HEK293 (cell line): ENCODE measurements around the gene TNNC2.

Source experiments
- CTCF ChIA-PET: fragments of 350-600 bp; formaldehyde crosslinking; extraction: SDS; loops from one replicate; lab custom pipeline; 2021; ENCODE audit warnings: antibody characterized with exemption; lab: Yijun Ruan, JAX
- POLR2A ChIA-PET: fragments of 300-600 bp; formaldehyde crosslinking; extraction: SDS; loops from one replicate; lab custom pipeline; 2020; ENCODE audit warnings: antibody characterized with exemption, inconsistent platforms; lab: Yijun Ruan, JAX
- H3K27ac ChIP-seq: fragments of 200-500 bp; sonication (Bioruptor generic); 2 replicates; pipeline ENCODE4 v1.5.1; 2014; ENCODE audit warnings: low read depth, low read length, control low read depth, inconsistent platforms; ENCODE audit errors: extremely low read depth
- H3K36me3 ChIP-seq, 2 experiments: fragments of 200-500 bp in 1 of 2; sonication (Bioruptor generic) in 1 of 2; 1 replicate in 1 of 2; 2 replicates in 1 of 2; pipeline ENCODE4 v1.5.1; 2014 to 2017; ENCODE audit warnings: inconsistent platforms in 2 of 2, low read length in 2 of 2; ENCODE audit not compliant: control insufficient read depth in 2 of 2, insufficient read depth in 1 of 2
- H3K4me1 ChIP-seq: fragments of 200-500 bp; sonication (Bioruptor generic); 2 replicates; pipeline ENCODE4 v1.5.1; 2014; ENCODE audit warnings: mild to moderate bottlenecking, low read length, inconsistent platforms; ENCODE audit not compliant: control insufficient read depth, insufficient read depth
- H3K4me3 ChIP-seq: 2 replicates; pipeline ENCODE4 v1.5.1; 2011; ENCODE audit warnings: low read depth, mild to moderate bottlenecking, control low read depth, low read length, moderate library complexity
- H3K9me3 ChIP-seq: fragments of 200-500 bp; sonication (Bioruptor generic); 2 replicates; pipeline ENCODE4 v1.5.1; 2014; ENCODE audit warnings: low read depth, low read length, inconsistent platforms; ENCODE audit not compliant: control insufficient read depth, insufficient read depth
- KLF1 ChIP-seq: fragments of 450-650 bp; formaldehyde crosslinking; IDR thresholded peaks from 2 replicates; pipeline ENCODE4 v1.5.1; 2016; ENCODE audit warnings: missing biosample characterization, missing genetic modification characterization
- MZF1 ChIP-seq: fragments of 450-650 bp; formaldehyde crosslinking; IDR thresholded peaks from 2 replicates; pipeline ENCODE4 v1.5.1; 2017; ENCODE audit warnings: missing biosample characterization, missing genetic modification characterization, borderline replicate concordance
- SCRT2 ChIP-seq: fragments of 450-650 bp; formaldehyde crosslinking; IDR thresholded peaks from 2 replicates; pipeline ENCODE4 v1.5.1; 2016; ENCODE audit warnings: missing biosample characterization, missing genetic modification characterization
- SP7 ChIP-seq: fragments of 450-650 bp; formaldehyde crosslinking; IDR thresholded peaks from 2 replicates; pipeline ENCODE4 v1.5.1; 2016; ENCODE audit warnings: missing biosample characterization, missing genetic modification characterization
- ZBTB1 ChIP-seq: fragments of 450-650 bp; formaldehyde crosslinking; IDR thresholded peaks from 2 replicates; pipeline ENCODE4 v1.5.1; 2016; ENCODE audit warnings: missing biosample characterization, missing genetic modification characterization
- ZBTB20 ChIP-seq: fragments of 450-650 bp; formaldehyde crosslinking; IDR thresholded peaks from 2 replicates; pipeline ENCODE4 v1.5.1; 2016; ENCODE audit warnings: missing biosample characterization, missing genetic modification characterization
- ZBTB48 ChIP-seq: fragments of 450-650 bp; formaldehyde crosslinking; IDR thresholded peaks from 2 replicates; pipeline ENCODE4 v1.5.1; 2016; ENCODE audit warnings: missing biosample characterization, missing genetic modification characterization
- ZFP37 ChIP-seq: fragments of 450-650 bp; formaldehyde crosslinking; IDR thresholded peaks from 2 replicates; pipeline ENCODE4 v1.5.1; 2016; ENCODE audit warnings: missing biosample characterization, missing genetic modification characterization
- ZNF10 ChIP-seq: fragments of 450-650 bp; formaldehyde crosslinking; IDR thresholded peaks from 2 replicates; pipeline ENCODE4 v1.5.1; 2017; ENCODE audit warnings: missing biosample characterization, missing genetic modification characterization
- ZNF214 ChIP-seq: fragments of 450-650 bp; formaldehyde crosslinking; IDR thresholded peaks from 2 replicates; pipeline ENCODE4 v1.5.1; 2017; ENCODE audit warnings: missing biosample characterization, mild to moderate bottlenecking, missing genetic modification characterization, borderline replicate concordance
- ZNF248 ChIP-seq: fragments of 450-650 bp; formaldehyde crosslinking; IDR thresholded peaks from 2 replicates; pipeline ENCODE4 v1.5.1; 2017; ENCODE audit warnings: missing biosample characterization, missing genetic modification characterization
- ZNF266 ChIP-seq: fragments of 450-650 bp; formaldehyde crosslinking; IDR thresholded peaks from 2 replicates; pipeline ENCODE4 v1.5.1; 2016; ENCODE audit warnings: missing biosample characterization, missing genetic modification characterization, low read depth
- ZNF324 ChIP-seq: fragments of 450-650 bp; formaldehyde crosslinking; IDR thresholded peaks from 2 replicates; pipeline ENCODE4 v1.5.1; 2016; ENCODE audit warnings: missing biosample characterization, missing genetic modification characterization
- ZNF394 ChIP-seq: fragments of 450-650 bp; formaldehyde crosslinking; IDR thresholded peaks from 2 replicates; pipeline ENCODE4 v1.5.1; 2016; ENCODE audit warnings: missing biosample characterization, missing genetic modification characterization, mild to moderate bottlenecking, moderate library complexity, borderline replicate concordance
- ZNF529 ChIP-seq: fragments of 450-650 bp; formaldehyde crosslinking; IDR thresholded peaks from 2 replicates; pipeline ENCODE4 v1.5.1; 2017; ENCODE audit warnings: missing genetic modification characterization, missing biosample characterization; ENCODE audit not compliant: insufficient replicate concordance
- ZNF596 ChIP-seq: fragments of 450-650 bp; IDR thresholded peaks from 2 replicates; pipeline ENCODE4 v1.5.0; 2018; ENCODE audit warnings: missing biosample characterization, mild to moderate bottlenecking, missing genetic modification characterization, moderate library complexity
- ZNF621 ChIP-seq: fragments of 450-650 bp; formaldehyde crosslinking; IDR thresholded peaks from 2 replicates; pipeline ENCODE4 v1.5.1; 2017; ENCODE audit warnings: missing biosample characterization, missing genetic modification characterization
- ZNF660 ChIP-seq: fragments of 450-650 bp; IDR thresholded peaks from 2 replicates; pipeline ENCODE4 v1.5.1; 2018; ENCODE audit warnings: missing biosample characterization, mild to moderate bottlenecking, missing genetic modification characterization
- ZNF707 ChIP-seq: fragments of 450-650 bp; formaldehyde crosslinking; IDR thresholded peaks from 2 replicates; pipeline ENCODE4 v1.5.1; 2016; ENCODE audit warnings: missing biosample characterization, missing genetic modification characterization
- TF ChIP-seq, protein P1 (sequence below): fragments of 450-650 bp; formaldehyde crosslinking; IDR thresholded peaks from 2 replicates; pipeline ENCODE4 v1.5.1; 2017; ENCODE audit warnings: missing biosample characterization, missing genetic modification characterization
- TF ChIP-seq, protein P2 (sequence below): fragments of 450-650 bp; formaldehyde crosslinking; IDR thresholded peaks from 2 replicates; pipeline ENCODE4 v1.5.1; 2016; ENCODE audit warnings: missing biosample characterization, missing genetic modification characterization, borderline replicate concordance
- TF ChIP-seq, protein P3 (sequence below): fragments of 450-650 bp; formaldehyde crosslinking; IDR thresholded peaks from 2 replicates; pipeline ENCODE4 v1.5.1; 2016; ENCODE audit warnings: missing biosample characterization, missing genetic modification characterization

Gene TNNC2

DNA sequence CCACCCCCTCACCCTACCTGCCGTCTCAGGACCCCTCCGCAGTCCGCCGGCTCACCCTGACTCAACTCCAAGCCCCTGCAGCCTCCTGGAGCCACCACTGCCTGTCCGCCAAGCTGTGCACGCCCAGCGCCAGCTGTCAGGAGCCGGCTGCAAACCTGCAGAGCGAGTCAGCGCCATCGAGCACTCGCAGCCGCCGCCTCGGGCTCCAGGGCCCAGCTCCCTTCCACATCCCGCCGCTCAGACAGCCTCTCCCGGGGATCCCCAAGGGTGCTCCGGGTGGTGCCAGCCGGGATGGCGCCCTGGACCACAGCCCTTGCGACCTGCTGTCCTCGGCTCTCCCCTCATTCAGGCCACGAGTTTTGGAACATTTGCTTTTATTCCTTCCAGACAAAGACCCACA is 4.3 kb downstream of the TNNC2 start:
- CTCF ChIA-PET, result interaction anchor here (0.6 kb wide), 1 partner anchor 22 kb away, joined by 4 read pairs; no protein-coding TSS in a partner anchor
- no peak overlapping the region for H3K27ac ChIP-seq
- no peak overlapping the region for H3K4me3 ChIP-seq
- peaks cover 0 to 3% of the 10 kb centered on the region in 2 experiments; a peak in 1 of 3 replicates for H3K36me3 ChIP-seq
- H3K9me3 ChIP-seq, result no peaks in the 10 kb centered on the region
- TF ChIP-seq, protein P1, sequence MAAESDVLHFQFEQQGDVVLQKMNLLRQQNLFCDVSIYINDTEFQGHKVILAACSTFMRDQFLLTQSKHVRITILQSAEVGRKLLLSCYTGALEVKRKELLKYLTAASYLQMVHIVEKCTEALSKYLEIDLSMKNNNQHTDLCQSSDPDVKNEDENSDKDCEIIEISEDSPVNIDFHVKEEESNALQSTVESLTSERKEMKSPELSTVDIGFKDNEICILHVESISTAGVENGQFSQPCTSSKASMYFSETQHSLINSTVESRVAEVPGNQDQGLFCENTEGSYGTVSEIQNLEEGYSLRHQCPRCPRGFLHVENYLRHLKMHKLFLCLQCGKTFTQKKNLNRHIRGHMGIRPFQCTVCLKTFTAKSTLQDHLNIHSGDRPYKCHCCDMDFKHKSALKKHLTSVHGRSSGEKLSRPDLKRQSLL, result peak; percentile 20; the same call in 1 of the 2 replicates
- TF ChIP-seq, protein P2, sequence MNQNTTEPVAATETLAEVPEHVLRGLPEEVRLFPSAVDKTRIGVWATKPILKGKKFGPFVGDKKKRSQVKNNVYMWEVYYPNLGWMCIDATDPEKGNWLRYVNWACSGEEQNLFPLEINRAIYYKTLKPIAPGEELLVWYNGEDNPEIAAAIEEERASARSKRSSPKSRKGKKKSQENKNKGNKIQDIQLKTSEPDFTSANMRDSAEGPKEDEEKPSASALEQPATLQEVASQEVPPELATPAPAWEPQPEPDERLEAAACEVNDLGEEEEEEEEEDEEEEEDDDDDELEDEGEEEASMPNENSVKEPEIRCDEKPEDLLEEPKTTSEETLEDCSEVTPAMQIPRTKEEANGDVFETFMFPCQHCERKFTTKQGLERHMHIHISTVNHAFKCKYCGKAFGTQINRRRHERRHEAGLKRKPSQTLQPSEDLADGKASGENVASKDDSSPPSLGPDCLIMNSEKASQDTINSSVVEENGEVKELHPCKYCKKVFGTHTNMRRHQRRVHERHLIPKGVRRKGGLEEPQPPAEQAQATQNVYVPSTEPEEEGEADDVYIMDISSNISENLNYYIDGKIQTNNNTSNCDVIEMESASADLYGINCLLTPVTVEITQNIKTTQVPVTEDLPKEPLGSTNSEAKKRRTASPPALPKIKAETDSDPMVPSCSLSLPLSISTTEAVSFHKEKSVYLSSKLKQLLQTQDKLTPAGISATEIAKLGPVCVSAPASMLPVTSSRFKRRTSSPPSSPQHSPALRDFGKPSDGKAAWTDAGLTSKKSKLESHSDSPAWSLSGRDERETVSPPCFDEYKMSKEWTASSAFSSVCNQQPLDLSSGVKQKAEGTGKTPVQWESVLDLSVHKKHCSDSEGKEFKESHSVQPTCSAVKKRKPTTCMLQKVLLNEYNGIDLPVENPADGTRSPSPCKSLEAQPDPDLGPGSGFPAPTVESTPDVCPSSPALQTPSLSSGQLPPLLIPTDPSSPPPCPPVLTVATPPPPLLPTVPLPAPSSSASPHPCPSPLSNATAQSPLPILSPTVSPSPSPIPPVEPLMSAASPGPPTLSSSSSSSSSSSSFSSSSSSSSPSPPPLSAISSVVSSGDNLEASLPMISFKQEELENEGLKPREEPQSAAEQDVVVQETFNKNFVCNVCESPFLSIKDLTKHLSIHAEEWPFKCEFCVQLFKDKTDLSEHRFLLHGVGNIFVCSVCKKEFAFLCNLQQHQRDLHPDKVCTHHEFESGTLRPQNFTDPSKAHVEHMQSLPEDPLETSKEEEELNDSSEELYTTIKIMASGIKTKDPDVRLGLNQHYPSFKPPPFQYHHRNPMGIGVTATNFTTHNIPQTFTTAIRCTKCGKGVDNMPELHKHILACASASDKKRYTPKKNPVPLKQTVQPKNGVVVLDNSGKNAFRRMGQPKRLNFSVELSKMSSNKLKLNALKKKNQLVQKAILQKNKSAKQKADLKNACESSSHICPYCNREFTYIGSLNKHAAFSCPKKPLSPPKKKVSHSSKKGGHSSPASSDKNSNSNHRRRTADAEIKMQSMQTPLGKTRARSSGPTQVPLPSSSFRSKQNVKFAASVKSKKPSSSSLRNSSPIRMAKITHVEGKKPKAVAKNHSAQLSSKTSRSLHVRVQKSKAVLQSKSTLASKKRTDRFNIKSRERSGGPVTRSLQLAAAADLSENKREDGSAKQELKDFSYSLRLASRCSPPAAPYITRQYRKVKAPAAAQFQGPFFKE, result no peak
- TF ChIP-seq, protein P3, sequence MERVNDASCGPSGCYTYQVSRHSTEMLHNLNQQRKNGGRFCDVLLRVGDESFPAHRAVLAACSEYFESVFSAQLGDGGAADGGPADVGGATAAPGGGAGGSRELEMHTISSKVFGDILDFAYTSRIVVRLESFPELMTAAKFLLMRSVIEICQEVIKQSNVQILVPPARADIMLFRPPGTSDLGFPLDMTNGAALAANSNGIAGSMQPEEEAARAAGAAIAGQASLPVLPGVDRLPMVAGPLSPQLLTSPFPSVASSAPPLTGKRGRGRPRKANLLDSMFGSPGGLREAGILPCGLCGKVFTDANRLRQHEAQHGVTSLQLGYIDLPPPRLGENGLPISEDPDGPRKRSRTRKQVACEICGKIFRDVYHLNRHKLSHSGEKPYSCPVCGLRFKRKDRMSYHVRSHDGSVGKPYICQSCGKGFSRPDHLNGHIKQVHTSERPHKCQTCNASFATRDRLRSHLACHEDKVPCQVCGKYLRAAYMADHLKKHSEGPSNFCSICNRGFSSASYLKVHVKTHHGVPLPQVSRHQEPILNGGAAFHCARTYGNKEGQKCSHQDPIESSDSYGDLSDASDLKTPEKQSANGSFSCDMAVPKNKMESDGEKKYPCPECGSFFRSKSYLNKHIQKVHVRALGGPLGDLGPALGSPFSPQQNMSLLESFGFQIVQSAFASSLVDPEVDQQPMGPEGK, result no peak
- TF ChIP-seq ZNF529 (tag by site-specific recombination) (no peak), KLF1 (tag by site-specific recombination) (0 out of 2 replicates have a peak, but pooled peaks have one; percentile 15)
- no peaks in the 10 kb centered on the region; the same call in 1 of the 2 replicates for H3K4me1 ChIP-seq
- POLR2A ChIA-PET, result interaction anchor here (0.5 to 0.6 kb wide), 2 partner anchors 61 to 112 kb away, joined by 5 to 7 read pairs; no protein-coding TSS in a partner anchor

DNA sequence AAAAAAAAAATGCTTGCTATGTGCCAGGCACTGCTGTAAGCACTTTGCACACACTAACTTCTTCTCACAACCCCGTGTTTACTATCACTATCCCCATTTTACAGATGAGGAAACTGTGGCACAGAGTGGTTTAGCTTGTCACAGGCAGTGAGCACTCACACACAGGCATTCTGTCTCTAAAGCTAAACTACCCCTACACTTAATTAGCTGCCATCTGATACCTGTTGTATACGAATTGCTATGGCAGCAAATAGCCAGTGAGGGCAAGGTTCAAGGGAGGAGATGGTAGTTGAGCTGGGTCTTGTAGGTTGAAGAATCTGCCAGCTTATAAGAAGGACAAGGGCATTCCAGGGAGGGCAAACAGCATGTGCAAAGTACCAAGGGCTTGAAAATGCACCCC is 5.2 kb downstream of the TNNC2 start:
- CTCF ChIA-PET, result no interaction called here
- POLR2A ChIA-PET, result interaction anchor here (0.8 kb wide), 1 partner anchor 9 kb away, joined by 3 read pairs; the partner anchor contains the start of gene UBE2C
- no peak overlapping the region for H3K27ac ChIP-seq

DNA sequence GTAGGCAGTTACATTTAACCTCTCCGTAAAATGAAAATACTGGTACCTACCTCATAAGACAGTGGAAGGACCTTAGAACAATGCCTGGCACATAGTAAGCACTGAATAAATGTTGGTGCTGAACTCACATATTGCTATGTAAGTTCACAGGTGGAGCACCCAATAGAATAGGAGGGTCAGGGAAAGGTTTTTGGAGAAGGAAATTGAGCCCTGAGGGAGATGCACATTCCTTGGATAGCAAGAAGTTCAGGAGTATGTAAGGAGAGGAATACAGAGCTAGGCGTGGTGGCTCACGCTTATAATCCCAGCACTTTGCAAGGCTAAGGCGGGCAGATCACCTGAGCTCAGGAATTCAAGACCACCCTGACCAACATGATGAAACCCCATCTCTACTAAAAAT is 7.6 kb downstream of the TNNC2 start:
- ChIA-PET CTCF (interaction anchor here (0.5 kb wide), 1 partner anchor 1209 kb away, joined by 3 read pairs; no protein-coding TSS in a partner anchor), POLR2A (interaction anchor here (0.6 to 0.7 kb wide), 2 partner anchors 14 to 155 kb away, joined by 3 to 4 read pairs; partner anchors contain the start of gene SNX21)
- H3K27ac ChIP-seq, result no peak overlapping the region
- H3K9me3 ChIP-seq, result no peaks in the 10 kb centered on the region
- H3K4me1 ChIP-seq, result peaks cover 7% of the 10 kb centered on the region; the same call in 1 of the 2 replicates
- peaks cover 0 to 34% of the 10 kb centered on the region in 2 experiments; a peak in 2 of 3 replicates for H3K36me3 ChIP-seq
- H3K4me3 ChIP-seq, result no peak overlapping the region
- TF ChIP-seq ZNF266 (tag by site-specific recombination) (no peak), ZFP37 (tag by site-specific recombination) (no peak), ZNF660 (tag by site-specific recombination) (no peak), ZNF621 (tag by site-specific recombination) (no peak), SCRT2 (tag by site-specific recombination) (no peak), ZBTB20 (tag by site-specific recombination) (no peak), ZNF10 (tag by site-specific recombination) (no peak), ZBTB48 (no peak), ZNF596 (tag by site-specific recombination) (no peak), ZNF214 (tag by site-specific recombination) (no peak), ZNF324 (tag by site-specific recombination) (no peak), ZNF394 (no peak), ZNF248 (tag by site-specific recombination) (no peak)

More for the DNA sequence above, 5.2 kb downstream of the TNNC2 start:
- no peaks in the 10 kb centered on the region for H3K9me3 ChIP-seq
- peaks cover 7% of the 10 kb centered on the region; the same call in 1 of the 2 replicates for H3K4me1 ChIP-seq
- H3K36me3 ChIP-seq, result peaks cover 0 to 10% of the 10 kb centered on the region in 2 experiments; a peak in 1 of 3 replicates
- H3K4me3 ChIP-seq, result no peak overlapping the region
- TF ChIP-seq MZF1, result no peak
- no peak for TF ChIP-seq ZBTB1
- no peak for TF ChIP-seq ZNF707 (tag by site-specific recombination)
- 0 out of 2 replicates have a peak, but pooled peaks have one; percentile 20 for TF ChIP-seq SP7 (tag by site-specific recombination)
